Measurements from ENCODE around the gene PCSK4. TPM values are rescaled to one million over a fixed set of nuclear protein-coding genes. Genes with fewer than 3 reads are reported as not detected.
A peak's percentile ranks its signal among the peaks of the same experiment; 100 is the strongest.
"Not testable (repeated sequence)": the region's sequence is repeated elsewhere in the genome, so short reads cannot be mapped to it uniquely, and the experiment has no call there.

The PCSK4 gene
- total and polyA plus RNA-seq, 9 donors, result 0.76 to 3.1 (median 0.84) TPM

DNA sequence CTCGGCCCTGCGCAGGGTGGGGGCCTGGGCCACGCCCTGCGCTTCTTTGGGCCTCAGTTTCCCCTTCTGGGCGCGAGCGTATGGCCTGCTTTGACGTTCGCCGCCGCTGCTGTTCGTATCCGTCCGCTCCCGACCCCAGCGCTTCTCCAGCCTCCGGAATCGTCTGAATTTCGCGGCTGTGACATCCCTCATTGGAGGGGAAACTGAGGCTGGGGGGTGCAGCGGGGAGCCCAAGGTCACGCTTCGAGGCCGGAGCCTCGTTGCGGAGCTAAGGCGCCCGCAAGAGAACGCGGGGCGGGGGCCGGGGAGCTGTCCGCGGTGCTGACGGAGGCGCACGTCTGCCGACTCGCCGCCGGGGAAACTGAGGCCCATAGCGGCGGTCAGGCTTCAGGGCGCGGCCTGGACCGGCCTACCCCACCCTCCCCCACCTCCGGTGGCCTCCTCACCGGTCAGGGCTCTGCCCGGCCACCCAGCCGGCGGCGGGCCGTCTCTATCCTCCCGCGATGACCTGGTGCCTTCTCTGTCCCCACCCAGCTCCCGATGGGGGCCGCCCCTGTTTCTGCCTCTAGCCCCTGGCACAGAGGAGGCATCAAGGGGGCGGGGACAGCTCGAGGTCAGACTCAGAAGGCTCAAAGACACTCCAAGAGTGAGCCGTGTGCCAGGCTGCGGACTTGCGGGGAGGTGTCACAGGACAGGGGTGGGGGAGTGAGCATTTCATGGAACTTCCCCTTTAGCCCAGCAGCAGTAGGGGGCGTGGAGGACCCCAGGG lies 43.3 kb downstream of the PCSK4 start:
- Histone ChIP-seq H3K4me1 (ENCODE audit: control insufficient read depth, insufficient read depth, low read length) (peaks cover 22% of the 10 kb centered on the region), H3K4me3 (ENCODE audit: low read length) (no peak overlapping the region), H3K36me3 (ENCODE audit: control insufficient read depth, insufficient read depth, low read length) (peaks cover 10% of the 10 kb centered on the region), H3K27me3 (ENCODE audit: control insufficient read depth, insufficient read depth, low read length) (peaks cover 69% of the 10 kb centered on the region), H3K9me3 (replicated peaks; ENCODE audit: control insufficient read depth, low read depth, low read length) (no peaks in the 10 kb centered on the region), H3K27ac (ENCODE audit: low read length) (no peak overlapping the region)
- DNase-seq, result no peak
- WGBS (ENCODE audit: insufficient coverage), result 2% methylated on average over 51 of the region's 63 CpGs

DNA sequence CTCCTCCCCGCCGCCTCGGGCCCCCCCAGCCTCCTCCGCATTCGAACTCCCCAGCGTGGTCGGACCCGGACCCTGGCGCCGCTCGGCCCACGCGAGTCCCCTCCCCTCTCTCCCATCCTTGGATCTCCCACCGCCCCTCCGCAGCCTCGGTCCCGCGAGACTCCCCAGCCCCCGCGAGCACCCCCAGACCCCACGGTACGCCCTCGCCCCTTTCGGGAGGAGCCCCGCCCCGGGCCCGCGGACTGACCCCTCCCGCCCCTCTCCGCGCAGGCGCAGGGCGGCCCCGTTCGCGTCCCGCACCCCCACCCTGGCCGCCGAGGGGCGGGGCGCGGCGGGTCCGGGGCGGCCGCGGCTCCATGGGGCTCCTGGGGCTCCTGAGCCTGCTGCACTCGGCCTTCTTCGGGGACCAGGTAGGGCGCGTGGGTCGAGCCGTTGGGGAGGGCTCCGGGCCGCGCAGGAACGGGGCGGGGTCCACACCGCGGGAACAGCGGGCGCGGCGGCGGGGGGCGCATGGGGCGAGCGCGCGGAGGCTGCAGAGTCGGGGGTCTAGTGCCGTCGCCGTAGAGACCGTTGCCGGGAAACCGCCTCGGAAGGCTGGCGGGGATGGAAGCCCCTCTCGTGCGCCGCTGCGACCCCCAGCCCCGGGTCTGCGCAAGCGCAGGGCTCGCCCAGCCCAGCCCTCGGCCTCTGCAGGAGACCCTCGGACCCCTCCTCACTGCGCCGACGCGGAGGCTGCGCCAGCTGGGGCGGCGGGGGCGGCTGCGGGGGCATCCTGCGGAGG lies 44.0 kb downstream of the PCSK4 start:
- no peak overlapping the region for H3K27ac ChIP-seq (ENCODE audit: low read length)
- WGBS (ENCODE audit: insufficient coverage), result under 1% methylated on average over 96 of the region's 99 CpGs
- H3K9me3 ChIP-seq (replicated peaks; ENCODE audit: control insufficient read depth, low read depth, low read length), result no peaks in the 10 kb centered on the region
- H3K36me3 ChIP-seq (ENCODE audit: control insufficient read depth, insufficient read depth, low read length), result peaks cover 18% of the 10 kb centered on the region
- H3K27me3 ChIP-seq (ENCODE audit: control insufficient read depth, insufficient read depth, low read length), result peaks cover 61% of the 10 kb centered on the region
- DNase-seq, result peak; percentile 57
- H3K4me3 ChIP-seq (ENCODE audit: low read length), result peak overlapping the region; percentile 15
- H3K4me1 ChIP-seq (ENCODE audit: control insufficient read depth, insufficient read depth, low read length), result peaks cover 20% of the 10 kb centered on the region

- WGBS (ENCODE audit: insufficient coverage), result 2% methylated on average over 48 of the region's 70 CpGs
- Histone ChIP-seq H3K9me3 (replicated peaks; ENCODE audit: control insufficient read depth, low read depth, low read length) (no peaks in the 10 kb centered on the region), H3K27me3 (ENCODE audit: control insufficient read depth, insufficient read depth, low read length) (peaks cover 53% of the 10 kb centered on the region), H3K4me3 (ENCODE audit: low read length) (peak overlapping the region; percentile 29), H3K4me1 (ENCODE audit: control insufficient read depth, insufficient read depth, low read length) (peaks cover 23% of the 10 kb centered on the region), H3K36me3 (ENCODE audit: control insufficient read depth, insufficient read depth, low read length) (peaks cover 25% of the 10 kb centered on the region), H3K27ac (ENCODE audit: low read length) (no peak overlapping the region)
- DNase-seq, result peak; percentile 72
These were observed 44.8 kb downstream of the PCSK4 start for GRCh38 chr19:1445185-1445931.

DNA sequence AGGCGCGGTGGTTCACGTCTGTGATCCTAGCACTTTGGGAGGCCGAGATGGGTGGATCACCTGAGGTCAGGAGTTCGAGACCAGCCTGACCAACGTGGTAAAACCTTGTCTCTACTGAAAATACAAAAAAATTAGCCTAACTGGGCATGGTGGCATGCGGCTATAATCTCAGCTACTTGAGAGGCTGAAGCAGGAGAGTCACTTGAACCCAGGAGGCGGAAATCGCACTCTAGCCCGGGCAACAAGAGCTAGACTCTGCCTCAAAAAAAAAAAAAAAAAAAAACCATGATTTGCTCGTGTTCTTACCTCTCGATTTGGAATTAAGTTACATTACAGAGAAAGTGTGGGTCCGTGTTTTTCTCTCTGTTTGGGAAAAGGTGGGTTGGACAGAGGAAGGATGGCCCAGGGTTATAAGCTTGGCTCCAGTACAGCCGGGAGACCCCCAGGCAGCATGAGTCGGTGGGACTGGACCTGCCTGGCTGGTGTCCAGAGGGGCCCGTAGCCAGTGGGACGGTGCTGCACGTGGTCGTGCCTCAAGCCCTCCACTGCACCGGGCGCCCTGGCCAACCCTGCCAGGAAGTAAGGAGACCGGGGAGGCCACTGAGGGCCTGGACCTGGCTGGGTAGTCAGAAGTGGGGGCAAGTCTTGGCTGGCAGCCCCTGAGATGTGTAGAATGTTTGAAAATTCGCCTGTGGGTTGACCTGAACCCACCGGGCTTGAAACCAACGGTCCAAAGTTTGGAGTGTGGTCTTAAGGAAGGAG lies 48.3 kb downstream of the PCSK4 start:
- Histone ChIP-seq H3K4me1 (ENCODE audit: control insufficient read depth, insufficient read depth, low read length) (peaks cover 34% of the 10 kb centered on the region), H3K27me3 (ENCODE audit: control insufficient read depth, insufficient read depth, low read length) (peaks cover 21% of the 10 kb centered on the region), H3K9me3 (replicated peaks; ENCODE audit: control insufficient read depth, low read depth, low read length) (no peaks in the 10 kb centered on the region), H3K4me3 (ENCODE audit: low read length) (no peak overlapping the region), H3K36me3 (ENCODE audit: control insufficient read depth, insufficient read depth, low read length) (peaks cover 37% of the 10 kb centered on the region), H3K27ac (ENCODE audit: low read length) (no peak overlapping the region)
- no peak for DNase-seq
- 79% methylated on average over 16 of the region's 25 CpGs for WGBS (ENCODE audit: insufficient coverage)

GRCh38 chr19:1441022-1441426 lies 49.1 kb downstream of the PCSK4 start:
- Histone ChIP-seq H3K36me3 (ENCODE audit: control insufficient read depth, insufficient read depth, low read length) (peaks cover 37% of the 10 kb centered on the region), H3K27ac (ENCODE audit: low read length) (no peak overlapping the region), H3K4me3 (ENCODE audit: low read length) (no peak overlapping the region), H3K27me3 (ENCODE audit: control insufficient read depth, insufficient read depth, low read length) (peaks cover 13% of the 10 kb centered on the region), H3K9me3 (replicated peaks; ENCODE audit: control insufficient read depth, low read depth, low read length) (no peaks in the 10 kb centered on the region), H3K4me1 (ENCODE audit: control insufficient read depth, insufficient read depth, low read length) (peaks cover 31% of the 10 kb centered on the region)
- 88% methylated on average over 4 of the region's 9 CpGs for WGBS (ENCODE audit: insufficient coverage)
- DNase-seq, result no peak

DNA sequence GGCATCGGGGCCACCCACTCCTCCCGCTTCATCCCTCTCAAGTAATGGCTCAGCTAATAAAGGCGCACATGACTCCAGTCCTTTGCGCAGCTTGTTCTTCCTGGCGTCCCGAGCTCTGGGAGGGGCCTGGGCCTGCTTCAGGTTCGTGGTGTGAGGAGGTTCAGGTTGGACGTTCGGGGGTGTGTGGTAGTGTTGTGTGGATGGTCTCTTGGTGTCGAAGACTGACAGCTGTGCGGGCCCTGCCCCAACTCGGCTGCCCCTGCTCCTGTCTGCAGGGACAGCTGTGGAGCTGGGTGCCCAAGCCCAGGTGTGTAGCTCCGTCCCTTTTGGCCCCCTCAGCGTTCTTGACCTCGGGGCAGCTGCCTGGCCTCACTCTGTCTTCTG lies 49.7 kb downstream of the PCSK4 start:
- WGBS (ENCODE audit: insufficient coverage), result 84% methylated on average over 7 of the region's 15 CpGs
- Histone ChIP-seq H3K4me1 (ENCODE audit: control insufficient read depth, insufficient read depth, low read length) (peaks cover 28% of the 10 kb centered on the region), H3K27ac (ENCODE audit: low read length) (no peak overlapping the region), H3K36me3 (ENCODE audit: control insufficient read depth, insufficient read depth, low read length) (peaks cover 42% of the 10 kb centered on the region), H3K27me3 (ENCODE audit: control insufficient read depth, insufficient read depth, low read length) (peaks cover 8% of the 10 kb centered on the region), H3K4me3 (ENCODE audit: low read length) (no peak overlapping the region), H3K9me3 (replicated peaks; ENCODE audit: control insufficient read depth, low read depth, low read length) (no peaks in the 10 kb centered on the region)
- no peak for DNase-seq

GRCh38 chr19:1439525-1440417 lies 50.4 kb downstream of the PCSK4 start:
- WGBS (ENCODE audit: insufficient coverage), result 83% methylated on average over 43 of the region's 57 CpGs
- H3K4me3 ChIP-seq (ENCODE audit: low read length), result peak overlapping the region; percentile 88
- H3K9me3 ChIP-seq (replicated peaks; ENCODE audit: control insufficient read depth, low read depth, low read length); H3K27ac ChIP-seq (ENCODE audit: low read length); DNase-seq; H3K27me3 ChIP-seq (ENCODE audit: control insufficient read depth, insufficient read depth, low read length): not testable (repeated sequence)
- peaks cover 23% of the 10 kb centered on the region for H3K4me1 ChIP-seq (ENCODE audit: control insufficient read depth, insufficient read depth, low read length)
- peaks cover 46% of the 10 kb centered on the region for H3K36me3 ChIP-seq (ENCODE audit: control insufficient read depth, insufficient read depth, low read length)

DNA sequence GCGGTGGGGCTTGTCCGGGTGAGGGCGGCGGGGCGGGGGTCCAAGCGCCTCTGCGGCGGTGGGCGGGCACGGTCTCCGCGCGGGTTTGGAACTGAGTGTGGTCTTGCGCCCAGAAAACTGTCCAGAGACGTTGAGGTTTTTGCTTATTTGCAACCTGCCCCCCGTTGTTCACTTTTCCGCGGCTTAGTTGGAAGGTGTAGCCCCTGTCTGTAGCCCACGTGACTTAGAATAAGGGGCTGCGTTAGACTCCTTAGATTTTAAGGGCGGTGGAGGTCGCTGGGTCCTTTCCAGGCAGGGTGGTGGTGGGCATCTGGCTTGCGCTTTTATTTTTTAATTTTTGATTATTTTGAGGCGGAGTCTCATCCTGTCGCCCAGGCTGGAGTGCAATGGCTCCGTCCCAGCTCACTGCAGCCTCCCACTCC lies 51.2 kb downstream of the PCSK4 start:
- peaks cover 20% of the 10 kb centered on the region for H3K4me1 ChIP-seq (ENCODE audit: control insufficient read depth, insufficient read depth, low read length)
- 0% methylated on average over 17 of the region's 26 CpGs for WGBS (ENCODE audit: insufficient coverage)
- DNase-seq, result no peak
- no peaks in the 10 kb centered on the region for H3K9me3 ChIP-seq (replicated peaks; ENCODE audit: control insufficient read depth, low read depth, low read length)
- H3K4me3 ChIP-seq (ENCODE audit: low read length), result peak overlapping the region; percentile 88
- H3K36me3 ChIP-seq (ENCODE audit: control insufficient read depth, insufficient read depth, low read length), result peaks cover 52% of the 10 kb centered on the region
- no peak overlapping the region for H3K27ac ChIP-seq (ENCODE audit: low read length)
- no peaks in the 10 kb centered on the region for H3K27me3 ChIP-seq (ENCODE audit: control insufficient read depth, insufficient read depth, low read length)
